HG02642 (cell line): ENCODE data around the gene HBA1.
"Not testable (repeated sequence)": the region's sequence is repeated elsewhere in the genome, so short reads cannot be mapped to it uniquely, and the experiment has no call there.

Experiments
- ATAC-seq: cut with Tn5 transposase; IDR thresholded peaks from one replicate; pipeline ENCODE4 v1.9.1; 2021; ENCODE audit warnings: mild to moderate bottlenecking; ENCODE audit not compliant: unreplicated experiment, poor library complexity

The HBA1 gene

DNA sequence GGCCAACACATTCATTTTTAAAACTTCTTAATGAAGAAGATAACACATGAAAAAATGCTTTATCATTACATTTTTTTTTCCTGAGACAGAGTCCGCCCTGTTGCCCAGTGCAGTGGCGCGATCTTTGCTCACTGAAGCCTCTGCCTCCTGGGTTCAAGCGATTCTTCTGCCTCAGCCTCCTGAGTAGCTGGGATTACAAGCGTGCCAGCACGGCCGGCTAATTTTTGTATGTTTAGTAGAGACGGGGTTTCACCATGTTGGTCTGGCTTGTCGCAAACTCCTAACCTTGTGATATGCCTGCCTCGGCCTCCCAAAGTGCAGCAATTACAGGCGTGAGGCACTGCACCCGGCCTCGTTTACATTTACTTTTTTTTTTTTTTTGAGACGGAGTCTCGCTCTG lies 17.0 kb downstream of the HBA1 start:
- no peak for ATAC-seq

DNA sequence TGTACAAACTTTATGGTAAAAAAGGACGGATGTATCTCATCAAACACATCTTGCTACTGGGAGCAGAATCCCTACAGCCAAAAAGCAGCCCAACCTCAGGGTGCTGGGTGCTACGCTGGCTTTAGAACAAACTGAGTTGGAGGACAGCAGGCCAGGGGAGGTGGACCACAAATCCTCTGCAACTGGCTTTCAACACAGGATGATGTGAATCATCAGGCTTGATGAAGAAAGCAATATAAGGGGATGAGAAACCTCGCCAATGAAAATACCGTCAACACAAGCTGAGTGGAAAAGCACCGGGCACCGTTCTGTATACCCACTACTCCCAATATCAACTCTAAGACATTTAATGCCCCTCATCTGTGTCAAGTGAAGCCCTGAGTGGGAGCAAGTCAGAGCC lies 18.0 kb downstream of the HBA1 start:
- no peak for ATAC-seq

DNA sequence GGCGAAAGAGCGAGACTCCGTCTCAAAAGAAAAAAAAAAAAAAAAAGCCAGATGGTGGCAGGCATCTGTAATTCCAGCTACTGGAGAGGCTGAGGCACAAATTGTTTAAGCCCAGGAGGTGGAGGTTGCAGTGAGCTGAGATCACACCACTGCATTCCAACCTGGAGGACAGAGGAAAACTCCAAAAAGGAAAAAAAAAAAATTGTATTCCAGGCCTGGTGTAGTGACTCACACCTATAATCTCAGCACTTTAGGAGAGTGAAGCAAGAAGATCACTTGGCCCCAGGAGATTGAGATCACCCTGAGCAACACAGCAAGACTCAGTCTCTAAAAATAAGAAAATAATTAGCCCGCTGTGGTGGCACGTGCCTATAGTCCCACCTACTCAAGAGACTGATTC lies 23.9 kb downstream of the HBA1 start:
- no peak for ATAC-seq

DNA sequence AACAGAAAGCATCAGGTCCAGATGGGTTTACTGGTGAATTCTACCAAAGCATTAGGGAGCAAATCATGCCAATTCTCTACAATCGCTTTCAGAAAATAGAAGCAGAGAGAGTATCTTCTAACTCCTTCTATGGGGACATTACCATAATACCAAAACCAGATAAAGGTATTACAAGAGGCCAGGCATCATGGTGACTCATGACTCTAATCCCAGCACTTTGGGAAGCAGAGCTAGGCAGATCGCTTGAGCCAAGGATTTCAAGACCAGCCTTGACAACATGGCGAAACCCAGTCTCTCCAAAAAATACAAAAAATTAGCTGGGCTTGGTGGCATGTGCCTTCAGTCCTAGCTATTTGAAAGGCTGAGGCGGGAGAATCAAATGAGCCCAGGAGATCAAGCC lies 26.8 kb downstream of the HBA1 start:
- ATAC-seq, result no peak

DNA sequence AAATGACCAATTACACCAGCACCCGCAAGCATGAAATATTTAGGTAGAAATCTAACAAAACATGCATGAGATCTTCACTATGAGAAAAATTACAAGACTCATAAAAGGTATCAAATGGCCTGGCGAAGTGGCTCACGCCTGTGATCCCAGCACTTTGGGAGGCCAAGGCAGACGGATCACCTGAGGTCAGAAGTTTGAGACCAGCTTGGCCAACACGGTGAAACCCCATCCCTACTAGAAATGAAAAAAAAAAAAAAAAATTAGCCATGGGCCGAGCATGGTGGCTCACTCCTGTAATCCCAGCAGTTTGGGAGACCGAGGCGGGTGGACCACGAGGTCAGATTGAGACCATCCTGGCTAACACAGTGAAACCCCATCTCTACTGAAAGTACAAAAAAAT lies 27.6 kb downstream of the HBA1 start:
- ATAC-seq, result not testable (repeated sequence)

DNA sequence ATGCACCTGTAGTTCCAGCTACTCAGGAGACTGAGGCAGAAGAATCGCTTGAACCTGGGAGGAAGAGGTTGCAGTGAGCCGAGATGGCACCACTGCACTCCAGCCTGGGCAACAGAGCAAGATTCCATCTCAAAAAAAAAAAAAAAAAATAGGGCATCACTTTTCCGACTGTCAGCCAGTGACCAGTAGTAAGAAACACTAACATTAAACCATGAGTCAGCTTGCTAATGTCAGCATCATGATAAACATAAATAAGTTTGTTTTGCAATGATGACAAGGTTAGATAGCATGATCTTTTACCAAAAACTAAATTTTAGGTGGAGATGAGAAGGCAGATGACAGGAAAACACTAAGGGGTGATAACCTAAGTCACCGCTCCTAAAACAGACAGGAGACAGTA lies 32.9 kb downstream of the HBA1 start:
- not testable (repeated sequence) for ATAC-seq

DNA sequence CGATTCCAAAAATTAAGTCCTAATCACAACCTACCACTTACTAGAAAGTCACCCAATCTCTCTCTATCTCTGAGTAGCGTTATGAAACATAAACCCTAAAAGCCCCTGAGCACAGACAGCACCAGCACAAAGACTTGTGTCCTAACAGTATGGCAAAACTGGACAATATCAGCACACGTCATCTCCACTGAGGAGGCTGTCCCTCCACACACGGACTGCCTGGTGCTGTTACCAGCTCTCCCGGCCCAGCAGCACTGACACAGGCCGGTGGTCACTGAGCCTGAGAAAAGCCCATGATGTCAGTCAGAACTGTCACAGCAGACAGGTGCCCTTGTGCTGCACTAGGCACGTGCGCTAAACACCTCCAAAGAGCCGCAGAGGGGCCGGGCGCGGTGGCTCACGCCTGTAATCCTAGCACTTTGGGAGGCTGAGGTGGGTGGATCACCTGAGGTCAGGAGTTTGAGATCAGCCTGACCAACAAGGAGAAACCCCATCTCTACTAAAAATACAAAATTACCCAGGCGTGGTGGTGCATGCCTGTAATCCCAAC lies 35.2 kb downstream of the HBA1 start:
- ATAC-seq, result not testable (repeated sequence)

DNA sequence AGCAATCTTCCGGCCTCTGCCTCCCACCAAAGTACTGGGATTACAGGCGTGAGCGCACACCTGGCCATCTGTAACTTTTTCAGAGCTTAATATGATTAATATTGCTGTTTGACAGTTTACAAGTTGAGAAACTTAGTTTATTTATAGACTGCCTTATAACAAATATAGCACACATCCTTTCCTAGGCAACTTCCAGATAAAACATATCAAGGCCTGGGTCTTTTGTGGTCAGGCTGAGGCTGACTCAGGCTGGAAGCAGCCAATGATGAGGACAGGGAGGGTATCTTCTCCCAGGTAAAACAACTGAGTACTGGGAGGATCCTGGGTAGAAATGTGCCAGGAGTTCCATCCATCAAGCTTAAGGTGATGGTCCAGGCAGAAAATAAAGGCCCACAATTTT lies 36.5 kb downstream of the HBA1 start:
- no peak for ATAC-seq

DNA sequence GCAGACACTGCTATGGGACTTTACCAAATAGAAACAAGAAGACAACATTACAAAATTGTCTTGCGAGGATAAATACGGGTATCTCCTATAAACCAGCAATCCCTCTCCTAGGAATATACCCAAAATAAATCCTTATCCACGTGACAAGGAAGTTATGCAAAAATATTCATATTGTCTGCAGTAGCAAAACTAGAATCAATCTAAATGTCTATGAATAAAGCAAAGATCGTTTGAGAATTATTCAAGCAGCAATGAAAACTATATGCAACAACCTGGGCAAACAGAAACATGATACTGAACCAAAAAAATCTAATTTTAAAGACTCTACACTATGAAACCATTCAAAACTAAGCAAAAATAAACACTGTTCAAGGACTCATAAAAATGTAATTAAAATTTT lies 43.5 kb downstream of the HBA1 start:
- no peak for ATAC-seq
